ENCODE measurements around the gene LEKR1.
A peak's percentile ranks its signal among the peaks of the same experiment; 100 is the strongest.

Gene LEKR1

GRCh38 chr3:157023226-157023625, 197.1 kb downstream of the LEKR1 start:
- Histone ChIP-seq H4K20me1 (ENCODE audit: insufficient read depth, low read length) (no peaks in the 10 kb centered on the region), H3K9me3 (ENCODE audit: insufficient read depth, low read length) (peaks cover 4% of the 10 kb centered on the region; the same call in 1 of the 2 replicates), H2AFZ (ENCODE audit: low read depth, low read length) (no peak overlapping the region), H3K4me2 (ENCODE audit: low read length) (no peak overlapping the region), H3K27me3 (ENCODE audit: low read depth, low read length) (no peaks in the 10 kb centered on the region), H3K4me1 (ENCODE audit: low read length) (peaks cover 5% of the 10 kb centered on the region), H3K36me3 (replicated peaks; ENCODE audit: low read depth, low read length) (peaks cover 4% of the 10 kb centered on the region), H3K79me2 (ENCODE audit: low read length) (no peaks in the 10 kb centered on the region), H3K4me3 (ENCODE audit: low read length) (no peak overlapping the region), H3K27ac (ENCODE audit: low read length) (no peak overlapping the region), H3K9ac (ENCODE audit: low read length) (no peak overlapping the region)
- TF ChIP-seq, protein P1, sequence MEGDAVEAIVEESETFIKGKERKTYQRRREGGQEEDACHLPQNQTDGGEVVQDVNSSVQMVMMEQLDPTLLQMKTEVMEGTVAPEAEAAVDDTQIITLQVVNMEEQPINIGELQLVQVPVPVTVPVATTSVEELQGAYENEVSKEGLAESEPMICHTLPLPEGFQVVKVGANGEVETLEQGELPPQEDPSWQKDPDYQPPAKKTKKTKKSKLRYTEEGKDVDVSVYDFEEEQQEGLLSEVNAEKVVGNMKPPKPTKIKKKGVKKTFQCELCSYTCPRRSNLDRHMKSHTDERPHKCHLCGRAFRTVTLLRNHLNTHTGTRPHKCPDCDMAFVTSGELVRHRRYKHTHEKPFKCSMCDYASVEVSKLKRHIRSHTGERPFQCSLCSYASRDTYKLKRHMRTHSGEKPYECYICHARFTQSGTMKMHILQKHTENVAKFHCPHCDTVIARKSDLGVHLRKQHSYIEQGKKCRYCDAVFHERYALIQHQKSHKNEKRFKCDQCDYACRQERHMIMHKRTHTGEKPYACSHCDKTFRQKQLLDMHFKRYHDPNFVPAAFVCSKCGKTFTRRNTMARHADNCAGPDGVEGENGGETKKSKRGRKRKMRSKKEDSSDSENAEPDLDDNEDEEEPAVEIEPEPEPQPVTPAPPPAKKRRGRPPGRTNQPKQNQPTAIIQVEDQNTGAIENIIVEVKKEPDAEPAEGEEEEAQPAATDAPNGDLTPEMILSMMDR (IDR thresholded peaks at IDR 0.05; ENCODE audit: low read depth, low read length), result no peak
- no peak for TF ChIP-seq EZH2phosphoT487 (IDR thresholded peaks at IDR 0.05; ENCODE audit: low read depth)

DNA sequence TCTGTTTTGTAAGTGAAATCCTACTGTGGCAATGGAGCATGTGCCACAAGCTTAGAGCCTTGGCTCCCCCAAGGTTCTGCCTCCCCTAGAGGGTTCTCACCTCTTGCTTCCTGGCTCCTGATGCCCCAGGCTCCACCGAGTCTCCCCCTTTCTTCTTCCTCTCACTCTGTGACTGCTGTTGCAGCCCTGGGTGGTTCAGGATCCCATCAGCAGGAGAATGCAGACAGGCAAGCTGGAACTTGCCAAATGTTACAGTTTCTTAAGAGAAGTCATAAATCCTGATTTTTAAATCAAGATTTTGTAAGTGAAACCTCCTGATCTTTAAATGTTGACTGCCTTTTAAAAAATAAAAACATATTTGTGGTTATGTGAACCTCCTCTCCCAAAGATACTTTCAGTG, 199.9 kb downstream of the LEKR1 start:
- H3K79me2 ChIP-seq (ENCODE audit: low read length), result no peaks in the 10 kb centered on the region
- H3K9ac ChIP-seq (ENCODE audit: low read length), result no peak overlapping the region
- no peak overlapping the region for H3K4me2 ChIP-seq (ENCODE audit: low read length)
- TF ChIP-seq EZH2phosphoT487 (IDR thresholded peaks at IDR 0.05; ENCODE audit: low read depth), result no peak
- TF ChIP-seq, protein P1 (IDR thresholded peaks at IDR 0.05; ENCODE audit: low read depth, low read length), result no peak
- H3K4me3 ChIP-seq (ENCODE audit: low read length), result no peak overlapping the region
- H3K36me3 ChIP-seq (replicated peaks; ENCODE audit: low read depth, low read length), result peaks cover 18% of the 10 kb centered on the region
- H4K20me1 ChIP-seq (ENCODE audit: insufficient read depth, low read length), result no peaks in the 10 kb centered on the region
- H3K27me3 ChIP-seq (ENCODE audit: low read depth, low read length), result no peaks in the 10 kb centered on the region
- no peak overlapping the region for H3K27ac ChIP-seq (ENCODE audit: low read length)
- peaks cover 5% of the 10 kb centered on the region; the same call in 1 of the 2 replicates for H3K9me3 ChIP-seq (ENCODE audit: insufficient read depth, low read length)
- peaks cover 28% of the 10 kb centered on the region for H3K4me1 ChIP-seq (ENCODE audit: low read length)
- no peak overlapping the region for H2AFZ ChIP-seq (ENCODE audit: low read depth, low read length)

DNA sequence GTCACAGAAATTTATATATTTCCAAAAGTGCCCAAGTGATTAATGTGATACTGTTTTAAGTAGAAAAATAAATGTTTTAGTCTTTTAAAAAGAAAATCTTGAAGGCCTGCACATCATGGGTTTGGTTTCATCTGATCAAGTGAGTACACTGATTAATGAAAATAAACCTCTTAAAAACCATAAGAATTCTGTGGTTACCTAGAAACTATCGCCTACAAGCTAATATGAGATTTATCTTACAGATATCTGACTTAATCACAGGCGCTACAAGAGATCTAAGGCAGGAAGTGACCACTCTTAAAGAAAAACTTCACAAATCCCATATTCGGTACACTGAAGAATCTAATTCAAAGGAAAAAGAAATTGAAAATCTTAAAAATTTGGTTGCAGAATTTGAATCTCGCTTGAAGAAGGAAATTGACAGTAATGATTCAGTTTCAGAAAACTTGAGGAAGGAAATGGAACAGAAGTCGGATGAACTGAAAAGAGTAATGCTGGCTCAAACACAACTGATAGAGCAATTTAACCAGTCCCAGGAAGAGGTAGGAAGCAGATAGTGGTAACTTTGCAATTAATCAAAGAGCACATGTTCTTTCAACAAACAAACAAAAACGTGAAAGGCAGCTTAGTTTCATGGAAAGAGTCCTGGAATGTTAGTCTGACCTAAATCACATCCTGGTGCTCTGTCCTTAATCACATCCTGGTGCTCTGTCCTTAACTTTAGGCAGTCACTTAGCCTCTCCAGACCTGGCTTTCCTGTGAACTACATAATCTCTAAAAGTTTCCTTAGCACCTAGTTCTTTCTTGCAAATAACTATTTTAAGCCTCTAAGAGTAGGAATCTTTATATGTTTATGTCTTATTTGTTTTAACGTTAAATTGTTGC, 201.9 kb downstream of the LEKR1 start:
- TF ChIP-seq, protein P1 (IDR thresholded peaks at IDR 0.05; ENCODE audit: low read depth, low read length), result no peak
- TF ChIP-seq EZH2phosphoT487 (IDR thresholded peaks at IDR 0.05; ENCODE audit: low read depth), result no peak
- H3K27me3 ChIP-seq (ENCODE audit: low read depth, low read length), result no peaks in the 10 kb centered on the region
- H3K9ac ChIP-seq (ENCODE audit: low read length), result no peak overlapping the region
- peak overlapping the region; percentile 47; the same call in 1 of the 2 replicates for H2AFZ ChIP-seq (ENCODE audit: low read depth, low read length)
- peak overlapping the region; percentile 10; the same call in 1 of the 2 replicates for H3K4me2 ChIP-seq (ENCODE audit: low read length)
- H3K9me3 ChIP-seq (ENCODE audit: insufficient read depth, low read length), result peaks cover 5% of the 10 kb centered on the region; the same call in 1 of the 2 replicates
- H3K27ac ChIP-seq (ENCODE audit: low read length), result peak overlapping the region; percentile 92
- H3K36me3 ChIP-seq (replicated peaks; ENCODE audit: low read depth, low read length), result peaks cover 18% of the 10 kb centered on the region
- H3K4me1 ChIP-seq (ENCODE audit: low read length), result peaks cover 33% of the 10 kb centered on the region
- no peak overlapping the region for H3K4me3 ChIP-seq (ENCODE audit: low read length)
- H3K79me2 ChIP-seq (ENCODE audit: low read length), result no peaks in the 10 kb centered on the region
- H4K20me1 ChIP-seq (ENCODE audit: insufficient read depth, low read length), result no peaks in the 10 kb centered on the region

DNA sequence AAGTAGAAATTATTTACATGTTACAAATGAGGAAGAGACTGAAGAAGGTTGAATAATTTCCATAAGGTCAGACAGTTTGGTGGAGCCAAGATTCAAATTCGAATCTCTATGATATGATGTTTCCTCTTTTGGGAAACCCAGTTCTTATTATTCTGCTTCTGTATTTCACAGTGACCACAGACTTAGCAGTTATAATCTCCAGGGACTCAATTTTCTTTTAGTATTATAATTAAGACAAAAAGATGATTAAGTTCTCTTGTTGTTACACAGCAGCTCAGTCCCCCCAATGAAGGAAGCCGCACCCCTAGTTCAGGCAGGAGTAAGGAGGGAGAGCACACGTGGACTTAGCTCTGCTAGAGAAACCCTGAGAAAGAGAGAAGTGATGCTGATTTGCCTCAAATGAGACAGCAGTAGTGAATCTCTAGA, 203.2 kb downstream of the LEKR1 start:
- Histone ChIP-seq H3K9ac (ENCODE audit: low read length) (peak overlapping the region; percentile 56), H3K4me1 (ENCODE audit: low read length) (peaks cover 33% of the 10 kb centered on the region), H3K27me3 (ENCODE audit: low read depth, low read length) (no peaks in the 10 kb centered on the region), H3K9me3 (ENCODE audit: insufficient read depth, low read length) (peaks cover 5% of the 10 kb centered on the region; the same call in 1 of the 2 replicates), H3K79me2 (ENCODE audit: low read length) (no peaks in the 10 kb centered on the region), H3K36me3 (replicated peaks; ENCODE audit: low read depth, low read length) (peaks cover 18% of the 10 kb centered on the region), H3K27ac (ENCODE audit: low read length) (peak overlapping the region; percentile 92), H4K20me1 (ENCODE audit: insufficient read depth, low read length) (no peaks in the 10 kb centered on the region), H3K4me3 (ENCODE audit: low read length) (peak overlapping the region; percentile 20; the same call in 1 of the 2 replicates), H2AFZ (ENCODE audit: low read depth, low read length) (peak overlapping the region; percentile 67), H3K4me2 (ENCODE audit: low read length) (peak overlapping the region; percentile 55)
- no peak for TF ChIP-seq EZH2phosphoT487 (IDR thresholded peaks at IDR 0.05; ENCODE audit: low read depth)
- TF ChIP-seq, protein P1 (IDR thresholded peaks at IDR 0.05; ENCODE audit: low read depth, low read length), result no peak

Measured in OCI-LY3 (cell line).